ENCODE measurements around the gene MYO16. TPM values are rescaled to one million over a fixed set of nuclear protein-coding genes. Genes with fewer than 3 reads are reported as not detected.

The MYO16 gene
- total and polyA plus RNA-seq, 2 of the 4 experiments (the other 2 are of a cell fraction), result under 0.01 to 0.03 TPM

DNA sequence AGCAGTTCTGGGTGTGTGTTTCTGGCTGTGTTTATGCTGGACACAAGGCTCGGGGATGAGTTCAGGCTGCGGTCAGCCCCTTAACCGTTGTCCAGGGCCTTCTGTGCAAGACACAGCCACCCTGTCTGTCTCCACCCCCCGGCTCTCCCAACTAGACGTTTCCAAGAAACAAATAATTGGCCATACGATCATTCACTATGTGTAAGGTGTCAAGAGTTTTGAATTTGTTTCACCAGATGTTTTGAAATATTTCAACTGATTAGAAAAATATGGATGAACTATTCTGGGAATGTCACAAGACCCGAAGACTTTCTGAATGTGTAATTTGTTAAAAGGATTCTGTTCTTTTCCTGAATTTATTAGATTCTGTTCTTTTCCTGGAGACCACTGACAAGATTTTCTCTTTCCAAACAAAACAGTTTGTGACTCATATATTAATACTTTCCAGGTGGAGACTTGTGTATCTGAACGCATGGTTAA is 318.2 kb downstream of the MYO16 start:
- Histone ChIP-seq H3K27me3 (ENCODE audit: control insufficient read depth, insufficient read depth, low read length) (no peaks in the 10 kb centered on the region), H3K9me3 (ENCODE audit: control insufficient read depth, insufficient read depth, low read length) (no peaks in the 10 kb centered on the region), H3K14ac (replicated peaks; ENCODE audit: low read depth, low read length) (no peak overlapping the region), H2BK20ac (ENCODE audit: low read depth, low read length) (no peak overlapping the region), H3K9me1 (ENCODE audit: insufficient read depth, low read length) (peaks cover 5% of the 10 kb centered on the region; the same call in 1 of the 2 replicates), H2BK5ac (ENCODE audit: low read depth, low read length, poor library complexity, severe bottlenecking) (no peak overlapping the region), H3K4me2 (ENCODE audit: low read depth, low read length) (peak overlapping the region; percentile 5; the same call in 1 of the 2 replicates), H4K8ac (ENCODE audit: low read depth in 2 of 2, low read length in 2 of 2) (no peak overlapping the region; a peak in 1 of 4 replicates), H3K23ac (ENCODE audit: low read depth, low read length) (no peak overlapping the region), H3K9ac (ENCODE audit: low read depth, low read length) (no peak overlapping the region), H4K20me1 (ENCODE audit: insufficient read depth, low read length) (no peaks in the 10 kb centered on the region), H2BK120ac (ENCODE audit: low read depth, low read length) (no peak overlapping the region), H2AFZ (replicated peaks; ENCODE audit: low read length, poor library complexity) (peak overlapping the region; percentile 24), H3K18ac (ENCODE audit: low read depth, low read length) (no peak overlapping the region), H2AK9ac (replicated peaks; ENCODE audit: low read depth, low read length, poor library complexity) (no peak overlapping the region), H3K79me1 (ENCODE audit: low read depth in 1 of 2, low read length in 2 of 2) (no peaks in the 10 kb centered on the region), H3K36me3 (ENCODE audit: control insufficient read depth, insufficient read depth, low read length) (no peaks in the 10 kb centered on the region), H3K56ac (ENCODE audit: extremely low read depth, insufficient read depth, low read length) (no peak overlapping the region), H3K4me3 (ENCODE audit: insufficient read depth, low read depth, low read length) (no peak overlapping the region), H2BK15ac (ENCODE audit: low read depth, low read length) (no peak overlapping the region), H2AK5ac (ENCODE audit: low read depth, low read length) (no peak overlapping the region), H3K4me1 (ENCODE audit: control insufficient read depth, insufficient read depth, low read length) (peaks cover 5% of the 10 kb centered on the region; the same call in 1 of the 2 replicates), H3K4ac (ENCODE audit: low read depth, low read length) (no peak overlapping the region), H4K5ac (ENCODE audit: low read depth, low read length) (no peak overlapping the region; the same call in 1 of the 2 replicates), H4K91ac (ENCODE audit: insufficient read depth, low read depth, low read length) (no peak overlapping the region), H3K27ac (ENCODE audit: insufficient read depth, low read length) (no peak overlapping the region)
- ChIA-PET POLR2A (ENCODE audit: unreplicated experiment) (no interaction called here), CTCF (no interaction called here)
- no CpG with 5 or more reads among the region's 8 CpGs for WGBS, 2 experiments (ENCODE audit: extremely low coverage in 2 of 2, insufficient read length in 1 of 2)
- intact Hi-C loops (cut with micrococcal nuclease), result no loop called here
- dilution Hi-C loops (cut with HindIII; ENCODE audit: low sequenced_read_pairs, unreplicated experiment), result no loop called here
- DNase-seq (peak; percentile 30), ATAC-seq (ENCODE audit: low read depth) (peak; percentile 70)
- BruUV-seq (replicated peaks), result no TSS peak
- TF ChIP-seq RFX5 (IDR thresholded peaks at IDR 0.05; ENCODE audit: low read depth, low read length), result no peak
- no peak for TF ChIP-seq CTCF (conservative IDR thresholded peaks at IDR 0.05; ENCODE audit: low read depth, low read length)
- TF ChIP-seq MAZ (IDR thresholded peaks at IDR 0.05; ENCODE audit: borderline replicate concordance, low read depth, low read length), result no peak
- TF ChIP-seq, protein P1, sequence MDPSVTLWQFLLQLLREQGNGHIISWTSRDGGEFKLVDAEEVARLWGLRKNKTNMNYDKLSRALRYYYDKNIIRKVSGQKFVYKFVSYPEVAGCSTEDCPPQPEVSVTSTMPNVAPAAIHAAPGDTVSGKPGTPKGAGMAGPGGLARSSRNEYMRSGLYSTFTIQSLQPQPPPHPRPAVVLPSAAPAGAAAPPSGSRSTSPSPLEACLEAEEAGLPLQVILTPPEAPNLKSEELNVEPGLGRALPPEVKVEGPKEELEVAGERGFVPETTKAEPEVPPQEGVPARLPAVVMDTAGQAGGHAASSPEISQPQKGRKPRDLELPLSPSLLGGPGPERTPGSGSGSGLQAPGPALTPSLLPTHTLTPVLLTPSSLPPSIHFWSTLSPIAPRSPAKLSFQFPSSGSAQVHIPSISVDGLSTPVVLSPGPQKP (IDR thresholded peaks at IDR 0.05; ENCODE audit: borderline replicate concordance, low read depth, low read length), result no peak
- TF ChIP-seq CEBPB (IDR thresholded peaks at IDR 0.05; ENCODE audit: low read depth, low read length), result no peak
- TF ChIP-seq SMC3 (IDR thresholded peaks at IDR 0.05; ENCODE audit: low read depth, low read length), result no peak
- no peak for TF ChIP-seq CHD1 (IDR thresholded peaks at IDR 0.05; ENCODE audit: low read depth, low read length)
- TF ChIP-seq FOS (IDR thresholded peaks at IDR 0.05; ENCODE audit: low read depth, low read length), result no peak
- TF ChIP-seq MXI1 (IDR thresholded peaks at IDR 0.05; ENCODE audit: borderline replicate concordance, low read depth, low read length), result no peak
- no peak for TF ChIP-seq RCOR1 (IDR thresholded peaks at IDR 0.05; ENCODE audit: insufficient replicate concordance, low read length)
- TF ChIP-seq NFE2L2 (IDR thresholded peaks at IDR 0.05; ENCODE audit: low read depth, low read length), result no peak
- no peak for TF ChIP-seq MAFK (IDR thresholded peaks at IDR 0.05; ENCODE audit: low read depth, low read length)
- no peak for TF ChIP-seq BHLHE40 (IDR thresholded peaks at IDR 0.05; ENCODE audit: low read depth, low read length)
- in situ Hi-C loops (cut with MboI; ENCODE audit: low sequenced_read_pairs), result no loop called here
